ENCODE results near the gene APLNR. TPM values are rescaled to one million over a fixed set of nuclear protein-coding genes. Genes with fewer than 3 reads are reported as not detected.

The APLNR gene
- total RNA-seq, 1 experiment from 2014 or later: 0.39 TPM

GRCh38 chr11:57199330-57199729 lies 37.7 kb downstream of the APLNR start:
- Histone ChIP-seq H3K27me3 (ENCODE audit: insufficient read depth, low read length) (no peaks in the 10 kb centered on the region; the same call in 1 of the 2 replicates), H3K4me2 (ENCODE audit: insufficient read depth, insufficient read length, low read length) (no peak overlapping the region), H2BK120ac (ENCODE audit: low read depth, low read length, poor library complexity, severe bottlenecking) (no peak overlapping the region), H3K79me2 (ENCODE audit: insufficient read depth, low read length) (no peaks in the 10 kb centered on the region), H3K4me1 (ENCODE audit: insufficient read depth, low read length) (no peaks in the 10 kb centered on the region; the same call in 1 of the 2 replicates), H3K23ac (ENCODE audit: insufficient read length, low read depth, low read length) (no peak overlapping the region), H3K14ac (ENCODE audit: insufficient read depth, low read length) (no peak overlapping the region), H2BK15ac (ENCODE audit: low read depth, low read length) (no peak overlapping the region), H2BK20ac (ENCODE audit: low read depth, low read length, poor library complexity, severe bottlenecking) (no peak overlapping the region), H3K23me2 (ENCODE audit: insufficient read length, low read depth, low read length, poor library complexity, severe bottlenecking) (no peaks in the 10 kb centered on the region), H3K56ac (ENCODE audit: insufficient read length, low read depth, low read length) (no peak overlapping the region), H3K18ac (ENCODE audit: insufficient read length, low read depth, low read length) (no peak overlapping the region), H3K9ac (ENCODE audit: extremely low read depth, insufficient read length, low read length) (no peak overlapping the region), H4K91ac (ENCODE audit: insufficient read length, low read depth, low read length) (no peak overlapping the region), H2BK5ac (ENCODE audit: insufficient read length, low read length) (no peak overlapping the region), H3T11ph (ENCODE audit: low read length) (no peak overlapping the region), H4K8ac (replicated peaks; ENCODE audit: insufficient read length, low read depth, low read length) (no peak overlapping the region), H2AK5ac (ENCODE audit: insufficient read length, low read length) (no peak overlapping the region), H3K27ac (ENCODE audit: insufficient read length, low read depth, low read length) (no peak overlapping the region), H2BK12ac (ENCODE audit: insufficient read length, low read depth, low read length) (no peak overlapping the region), H3K4ac (ENCODE audit: low read depth, low read length) (no peak overlapping the region), H4K20me1 (ENCODE audit: control insufficient read depth, insufficient read depth, insufficient read length) (no peaks in the 10 kb centered on the region), H3K79me1 (ENCODE audit: insufficient read depth, low read depth, low read length, poor library complexity, severe bottlenecking) (no peaks in the 10 kb centered on the region), H2AFZ (ENCODE audit: low read length) (no peak overlapping the region), H4K5ac (ENCODE audit: insufficient read length, low read depth, low read length) (no peak overlapping the region), H3K9me3 (ENCODE audit: control insufficient read depth, low read depth, low read length) (no peaks in the 10 kb centered on the region)
- H3K27ac Mint-ChIP-seq: no peak overlapping the region
- no peak for TF ChIP-seq CTCF (conservative IDR thresholded peaks at IDR 0.05)
- no peak overlapping the region for H3K4me3 Mint-ChIP-seq
- H3K9me3 Mint-ChIP-seq: no peaks in the 10 kb centered on the region; a peak in 1 of 5 replicates
- peaks cover 0 to 2% (median 0%) of the 10 kb centered on the region in 3 experiments; a peak in 1 of 7 replicates for H3K36me3 Mint-ChIP-seq (ENCODE audit: insufficient read depth in 1 of 3, low read depth in 3 of 3)
- H3K4me1 Mint-ChIP-seq: peaks cover 16% of the 10 kb centered on the region in 2 experiments
- no peak for DNase-seq
- WGBS (ENCODE audit: extremely low coverage, insufficient read length, low lambda C conversion rate): no CpG with 5 or more reads among the region's 11 CpGs
- no peaks in the 10 kb centered on the region for H3K27me3 Mint-ChIP-seq (ENCODE audit: low read depth)
